H9 (cell line): ENCODE data around the gene FERMT2. TPM values are rescaled to one million over a fixed set of nuclear protein-coding genes. Genes with fewer than 3 reads are reported as not detected.

Source experiments
- DNase-seq: peaks from one replicate; pipeline ENCODE4 v3.0.0-alpha.2; 2017
- H2AFZ ChIP-seq: one replicate; pipeline ENCODE4 v1.6.1; 2013; ENCODE audit warnings: mild to moderate bottlenecking, low read length, control low read depth, moderate library complexity
- H2AK5ac ChIP-seq: 2 replicates; pipeline ENCODE4 v1.6.1; 2013; ENCODE audit warnings: low read length, control low read depth, mixed read lengths; ENCODE audit not compliant: insufficient read length
- H2BK120ac ChIP-seq: one replicate; pipeline ENCODE4 v1.6.1; 2013; ENCODE audit warnings: low read depth, mild to moderate bottlenecking, low read length, control low read depth, inconsistent platforms; ENCODE audit not compliant: poor library complexity, severe bottlenecking
- H2BK12ac ChIP-seq: 2 replicates; pipeline ENCODE4 v1.6.1; 2013; ENCODE audit warnings: low read length, control low read depth, mixed read lengths, low read depth; ENCODE audit not compliant: insufficient read length
- H2BK15ac ChIP-seq: 2 replicates; pipeline ENCODE4 v1.6.1; 2013; ENCODE audit warnings: low read depth, low read length, control low read depth
- H2BK20ac ChIP-seq: one replicate; pipeline ENCODE4 v1.6.1; 2013; ENCODE audit warnings: low read depth, mild to moderate bottlenecking, low read length, control low read depth, inconsistent platforms; ENCODE audit not compliant: poor library complexity, severe bottlenecking
- H2BK5ac ChIP-seq: 2 replicates; pipeline ENCODE4 v1.6.1; 2013; ENCODE audit warnings: low read length, control low read depth, mixed read lengths; ENCODE audit not compliant: insufficient read length
- H3K14ac ChIP-seq: 2 replicates; pipeline ENCODE4 v1.6.1; 2013; ENCODE audit warnings: low read length, control low read depth; ENCODE audit not compliant: insufficient read depth
- H3K18ac ChIP-seq: 2 replicates; pipeline ENCODE4 v1.6.1; 2013; ENCODE audit warnings: low read depth, mild to moderate bottlenecking, mixed read lengths, low read length, control low read depth; ENCODE audit not compliant: insufficient read length
- H3K23ac ChIP-seq: 2 replicates; pipeline ENCODE4 v1.6.1; 2013; ENCODE audit warnings: low read length, control low read depth, mixed read lengths, low read depth; ENCODE audit not compliant: insufficient read length
- H3K23me2 ChIP-seq: 2 replicates; pipeline ENCODE4 v1.6.1; 2013; ENCODE audit warnings: low read depth, mild to moderate bottlenecking, mixed read lengths, low read length, control low read depth; ENCODE audit not compliant: insufficient read length, poor library complexity, severe bottlenecking
- H3K27ac ChIP-seq: 2 replicates; pipeline ENCODE4 v1.5.1; 2013; ENCODE audit warnings: low read length, control low read depth, mixed read lengths, low read depth; ENCODE audit not compliant: insufficient read length
- H3K27me3 ChIP-seq: 2 replicates; pipeline ENCODE4 v1.6.1; 2013; ENCODE audit warnings: low read length, control low read depth, inconsistent platforms; ENCODE audit not compliant: insufficient read depth
- H3K4ac ChIP-seq: 2 replicates; pipeline ENCODE4 v1.6.1; 2013; ENCODE audit warnings: low read depth, mild to moderate bottlenecking, control low read depth, inconsistent platforms, low read length, moderate library complexity
- H3K4me1 ChIP-seq: 2 replicates; pipeline ENCODE4 v1.6.1; 2013; ENCODE audit warnings: low read length, control low read depth, inconsistent platforms; ENCODE audit not compliant: insufficient read depth
- H3K4me2 ChIP-seq: 2 replicates; pipeline ENCODE4 v1.6.1; 2013; ENCODE audit warnings: low read length, control low read depth, mixed read lengths; ENCODE audit not compliant: insufficient read length, insufficient read depth
- H3K56ac ChIP-seq: 2 replicates; pipeline ENCODE4 v1.6.1; 2013; ENCODE audit warnings: low read depth, mild to moderate bottlenecking, mixed read lengths, low read length, control low read depth; ENCODE audit not compliant: insufficient read length
- H3K79me1 ChIP-seq: 2 replicates; pipeline ENCODE4 v1.6.1; 2013; ENCODE audit warnings: low read depth, mild to moderate bottlenecking, moderate library complexity, low read length, control low read depth, inconsistent platforms; ENCODE audit not compliant: insufficient read depth, poor library complexity, severe bottlenecking
- H3K79me2 ChIP-seq: 2 replicates; pipeline ENCODE4 v1.6.1; 2013; ENCODE audit warnings: low read length, control low read depth, inconsistent platforms; ENCODE audit not compliant: insufficient read depth
- H3K9ac ChIP-seq: 2 replicates; pipeline ENCODE4 v1.6.1; 2013; ENCODE audit warnings: low read length, control low read depth, mixed read lengths; ENCODE audit not compliant: insufficient read length; ENCODE audit errors: extremely low read depth
- H3K9me3 ChIP-seq: one replicate; pipeline ENCODE4 v1.6.1; 2013; ENCODE audit warnings: low read depth, low read length, inconsistent platforms; ENCODE audit not compliant: control insufficient read depth
- H3T11ph ChIP-seq: one replicate; pipeline ENCODE4 v1.6.1; 2013; ENCODE audit warnings: mild to moderate bottlenecking, low read length, control low read depth, inconsistent platforms
- H4K20me1 ChIP-seq: one replicate; pipeline ENCODE4 v1.6.1; 2013; ENCODE audit not compliant: control insufficient read depth, insufficient read length, insufficient read depth
- H4K5ac ChIP-seq: 2 replicates; pipeline ENCODE4 v1.6.1; 2013; ENCODE audit warnings: low read depth, mild to moderate bottlenecking, mixed read lengths, low read length, control low read depth; ENCODE audit not compliant: insufficient read length
- H4K8ac ChIP-seq: replicated peaks from 2 replicates; pipeline ENCODE4 v1.6.1; 2013; ENCODE audit warnings: low read length, control low read depth, mixed read lengths, low read depth; ENCODE audit not compliant: insufficient read length
- H4K91ac ChIP-seq: 2 replicates; pipeline ENCODE4 v1.6.1; 2013; ENCODE audit warnings: low read depth, mild to moderate bottlenecking, moderate library complexity, mixed read lengths, low read length, control low read depth; ENCODE audit not compliant: insufficient read length
- H3K27ac Mint-ChIP-seq, 3 experiments: 2 replicates in 2 of 3; 3 replicates in 1 of 3; pipeline ENCODE4 v1.8.0; 2020 to 2021; ENCODE audit warnings: mixed read lengths in 3 of 3, mild to moderate bottlenecking in 1 of 3, moderate library complexity in 1 of 3
- H3K27me3 Mint-ChIP-seq: 2 replicates; pipeline ENCODE4 v1.8.0; 2021; ENCODE audit warnings: low read depth, mild to moderate bottlenecking, moderate library complexity, mixed read lengths
- H3K36me3 Mint-ChIP-seq, 3 experiments: 2 replicates in 2 of 3; 3 replicates in 1 of 3; pipeline ENCODE4 v1.8.0; 2020 to 2021; ENCODE audit warnings: low read depth in 3 of 3, mixed read lengths in 3 of 3; ENCODE audit not compliant: insufficient read depth in 1 of 3
- H3K4me1 Mint-ChIP-seq, 2 experiments: 2 replicates each; pipeline ENCODE4 v1.8.0; 2020; ENCODE audit warnings: mixed read lengths in 2 of 2
- H3K4me3 Mint-ChIP-seq, 2 experiments: 2 replicates in 1 of 2; 3 replicates in 1 of 2; pipeline ENCODE4 v1.8.0; 2020 to 2021; ENCODE audit warnings: mild to moderate bottlenecking in 2 of 2, mixed read lengths in 2 of 2, moderate library complexity in 1 of 2
- H3K9me3 Mint-ChIP-seq, 2 experiments: 2 replicates in 1 of 2; 3 replicates in 1 of 2; pipeline ENCODE4 v1.8.0; 2020; ENCODE audit warnings: mild to moderate bottlenecking in 2 of 2, mixed read lengths in 2 of 2, moderate library complexity in 1 of 2
- CTCF ChIP-seq: fragments of 200-600 bp; sonication (generic); conservative IDR thresholded peaks from 3 replicates; pipeline ENCODE4 v1.8.0; 2021; ENCODE audit warnings: antibody characterized with exemption, mild to moderate bottlenecking
- whole genome bisulfite sequencing: extraction: QIAGEN DNeasy Blood & Tissue Kit; methylation state at CpG from one replicate; pipeline ENCODE4 v1.1.7; 2013; ENCODE audit warnings: missing lambda C conversion rate, low lambda C conversion rate, mixed read lengths; ENCODE audit not compliant: insufficient read length; ENCODE audit errors: extremely low coverage; 5-methylcytosine and 5-hydroxymethylcytosine counted together
- total RNA-seq: library from RNA; stranded (reverse); gene quantifications from 2 replicates; pipeline ENCODE4 v1.2.1, GENCODE V29; 2021

FERMT2 gene
- total RNA-seq, 1 experiment from 2014 or later: 128 TPM

- no peak overlapping the region for H2AFZ ChIP-seq
- H3K27ac ChIP-seq: no peak overlapping the region
- TF ChIP-seq CTCF: no peak
- H3K27me3 ChIP-seq: no peaks in the 10 kb centered on the region
- H3K23me2 ChIP-seq: no peaks in the 10 kb centered on the region
- no peaks in the 10 kb centered on the region for H3K79me2 ChIP-seq
- no peak overlapping the region for H2AK5ac ChIP-seq
- no CpG with 5 or more reads among the region's 3 CpGs for whole genome bisulfite sequencing
- H2BK12ac ChIP-seq: no peak overlapping the region
- H4K5ac ChIP-seq: no peak overlapping the region
- no peak overlapping the region for H2BK15ac ChIP-seq
- H3K27me3 Mint-ChIP-seq: no peaks in the 10 kb centered on the region
- no peak overlapping the region for H2BK5ac ChIP-seq
- no peaks in the 10 kb centered on the region for H4K20me1 ChIP-seq
- H3K9ac ChIP-seq: no peak overlapping the region
- H2BK120ac ChIP-seq: no peak overlapping the region
- no peak for DNase-seq
- no peak overlapping the region for H4K91ac ChIP-seq
- H3K79me1 ChIP-seq: no peaks in the 10 kb centered on the region
- no peaks in the 10 kb centered on the region for H3K4me1 Mint-ChIP-seq
- H3K9me3 ChIP-seq: no peaks in the 10 kb centered on the region
- no peaks in the 10 kb centered on the region for H3K4me1 ChIP-seq
- no peak overlapping the region for H3T11ph ChIP-seq
- no peak overlapping the region for H3K4me2 ChIP-seq
- no peak overlapping the region for H3K18ac ChIP-seq
- no peaks in the 10 kb centered on the region for H3K9me3 Mint-ChIP-seq
- no peak overlapping the region for H3K4me3 Mint-ChIP-seq
- H4K8ac ChIP-seq: no peak overlapping the region
- no peaks in the 10 kb centered on the region; a peak in 1 of 7 replicates for H3K36me3 Mint-ChIP-seq
- H3K4ac ChIP-seq: no peak overlapping the region
- no peak overlapping the region for H2BK20ac ChIP-seq
- H3K14ac ChIP-seq: no peak overlapping the region
- no peak overlapping the region for H3K27ac Mint-ChIP-seq
- no peak overlapping the region for H3K23ac ChIP-seq
- H3K56ac ChIP-seq: no peak overlapping the region
Measured at GRCh38 chr14:52987514-52987913, 36.7 kb upstream of the FERMT2 start.
